NCI-H345 treated with DMSO at 0.1 percent for 48 hours (cell line): Measurements from ENCODE around the gene TSEN54.
"Not testable (repeated sequence)": the region's sequence is repeated elsewhere in the genome, so short reads cannot be mapped to it uniquely, and the experiment has no call there.

Experiments used
- DNase-seq: peaks from one replicate; lab custom pipeline; 2025; ENCODE audit not compliant: unreplicated experiment; lab: John Stamatoyannopoulos, UW

TSEN54 gene

GRCh38 chr17:75516255-75516618 is at the start of gene TSEN54:
TSS of gene TSEN54 (plus strand) at chr17:75516528. CDS start at chr17:75516561, 33 bp downstream.
- DNase-seq = peak; percentile 88

- no peak for DNase-seq
Observed at GRCh38 chr17:75468291-75468754, 48.0 kb upstream of the TSEN54 start.

GRCh38 chr17:75468779-75469373 is 47.5 kb upstream of the TSEN54 start:
- DNase-seq = no peak

GRCh38 chr17:75471207-75471606 is 45.1 kb upstream of the TSEN54 start:
- no peak for DNase-seq

GRCh38 chr17:75472119-75472518 is 44.2 kb upstream of the TSEN54 start:
- peak; percentile 69 for DNase-seq

GRCh38 chr17:75473246-75473645 is 43.1 kb upstream of the TSEN54 start:
- DNase-seq = no peak

GRCh38 chr17:75474736-75475135 is 41.6 kb upstream of the TSEN54 start:
- DNase-seq = no peak

- no peak for DNase-seq
Observed at GRCh38 chr17:75475144-75475835, 41.0 kb upstream of the TSEN54 start.

GRCh38 chr17:75475851-75476250 is 40.5 kb upstream of the TSEN54 start:
- no peak for DNase-seq

GRCh38 chr17:75476271-75476671 is 40.1 kb upstream of the TSEN54 start:
- no peak for DNase-seq

- DNase-seq = no peak
Observed at GRCh38 chr17:75476752-75477489, 39.4 kb upstream of the TSEN54 start.

- DNase-seq = not testable (repeated sequence)
Observed at GRCh38 chr17:75477490-75477862, 38.9 kb upstream of the TSEN54 start.

GRCh38 chr17:75478508-75478907 is 37.8 kb upstream of the TSEN54 start:
- DNase-seq = no peak

- no peak for DNase-seq
Observed at GRCh38 chr17:75480281-75480680, 36.0 kb upstream of the TSEN54 start.

- DNase-seq = no peak
Observed at GRCh38 chr17:75481194-75482068, 34.9 kb upstream of the TSEN54 start.

- no peak for DNase-seq
Observed at GRCh38 chr17:75482098-75482942, 34.0 kb upstream of the TSEN54 start.

GRCh38 chr17:75485688-75486087 is 30.6 kb upstream of the TSEN54 start:
- no peak for DNase-seq

- no peak for DNase-seq
Observed at GRCh38 chr17:75486151-75486550, 30.2 kb upstream of the TSEN54 start.

GRCh38 chr17:75486951-75487350 is 29.4 kb upstream of the TSEN54 start:
- DNase-seq = no peak

- no peak for DNase-seq
Observed at GRCh38 chr17:75487351-75488070, 28.8 kb upstream of the TSEN54 start.
